NCI-H524 treated with DMSO at 0.1 percent for 48 hours (cell line): ENCODE results near the gene NCCRP1.
"Not testable (repeated sequence)": the region's sequence is repeated elsewhere in the genome, so short reads cannot be mapped to it uniquely, and the experiment has no call there.

ENCODE experiments used
- DNase-seq: peaks from one replicate; lab custom pipeline; 2025; lab: John Stamatoyannopoulos, UW

Gene NCCRP1

GRCh38 chr19:39208175-39208795 lies 11.5 kb downstream of the NCCRP1 start:
- DNase-seq, result no peak

GRCh38 chr19:39209196-39209595 lies 12.4 kb downstream of the NCCRP1 start:
- no peak for DNase-seq

- no peak for DNase-seq
These were observed 15.1 kb downstream of the NCCRP1 start for GRCh38 chr19:39211731-39212374.

GRCh38 chr19:39212375-39212742 lies 15.6 kb downstream of the NCCRP1 start:
- no peak for DNase-seq

GRCh38 chr19:39215323-39215722 lies 18.6 kb downstream of the NCCRP1 start:
- not testable (repeated sequence) for DNase-seq

GRCh38 chr19:39217094-39217493 lies 20.3 kb downstream of the NCCRP1 start:
- no peak for DNase-seq

GRCh38 chr19:39218230-39219007 lies 21.7 kb downstream of the NCCRP1 start:
- DNase-seq, result peak; percentile 60

GRCh38 chr19:39219108-39219507 lies 22.3 kb downstream of the NCCRP1 start:
- DNase-seq, result not testable (repeated sequence)

- no peak for DNase-seq
These were observed 27.0 kb downstream of the NCCRP1 start for GRCh38 chr19:39223703-39224279.

GRCh38 chr19:39224910-39225309 lies 28.1 kb downstream of the NCCRP1 start:
- no peak for DNase-seq

- DNase-seq, result no peak
These were observed 33.5 kb downstream of the NCCRP1 start for GRCh38 chr19:39230096-39230764.

GRCh38 chr19:39232708-39233107 lies 35.9 kb downstream of the NCCRP1 start:
- DNase-seq, result no peak

- DNase-seq, result no peak
These were observed 39.8 kb downstream of the NCCRP1 start for GRCh38 chr19:39236527-39236926.

GRCh38 chr19:39237200-39238184 lies 40.7 kb downstream of the NCCRP1 start:
- no peak for DNase-seq

- DNase-seq, result no peak
These were observed 41.4 kb downstream of the NCCRP1 start for GRCh38 chr19:39238209-39238608.

- DNase-seq, result no peak
These were observed 42.2 kb downstream of the NCCRP1 start for GRCh38 chr19:39238944-39239343.

- DNase-seq, result no peak
These were observed 43.7 kb downstream of the NCCRP1 start for GRCh38 chr19:39240421-39240820.

GRCh38 chr19:39243741-39244140 lies 47.0 kb downstream of the NCCRP1 start:
- not testable (repeated sequence) for DNase-seq

GRCh38 chr19:39244410-39245100 lies 47.8 kb downstream of the NCCRP1 start, which contains the start of gene IFNL3:
TSS of gene IFNL3 (minus strand) at chr19:39245006. CDS start at chr19:39244967, 39 bp downstream.
- not testable (repeated sequence) for DNase-seq

GRCh38 chr19:39245166-39245565 lies 48.4 kb downstream of the NCCRP1 start:
- DNase-seq, result not testable (repeated sequence)
